H1 (cell line): ENCODE results near the gene NMUR1. TPM values are rescaled to one million over a fixed set of nuclear protein-coding genes. Genes with fewer than 3 reads are reported as not detected.

Experiments used
- CTCF ChIA-PET: fragments of 300-600 bp; sonication (Branson Sonifier 250); formaldehyde crosslinking; loops from one replicate; lab custom pipeline; 2021; ENCODE audit not compliant: partially characterized antibody; lab: Charles Lee
- POLR2A ChIA-PET: fragments of 300-600 bp; sonication (Branson Sonifier 250); formaldehyde crosslinking; loops from one replicate; lab custom pipeline; 2021; ENCODE audit warnings: inconsistent platforms; ENCODE audit not compliant: partially characterized antibody; lab: Charles Lee
- DNase-seq, 2 experiments: peaks; one replicate each; pipeline versions ENCODE4 v3.0.0 to v3.0.0-alpha.2; 2010 to 2022; ENCODE audit warnings: low spot score in 2 of 2, low read depth in 1 of 2, mixed read lengths in 1 of 2
- FAIRE-seq: peaks from 2 replicates; lab custom pipeline; 2011; peaks lifted over from hg19 to GRCh38; lab: Jason Lieb, UNC
- H2AFZ ChIP-seq: 2 replicates; pipeline ENCODE4 v1.8.1; 2012; ENCODE audit warnings: low read length, inconsistent platforms
- H2AK5ac ChIP-seq: 2 replicates; pipeline ENCODE4 v1.6.1; 2013; ENCODE audit warnings: low read depth, low read length
- H2BK120ac ChIP-seq: replicated peaks from 2 replicates; pipeline ENCODE3; 2013; ENCODE audit warnings: low read depth, low read length, inconsistent platforms
- H2BK12ac ChIP-seq: 2 replicates; pipeline ENCODE4 v1.6.1; 2013; ENCODE audit warnings: low read depth, low read length
- H2BK15ac ChIP-seq: 2 replicates; pipeline ENCODE4 v1.6.1; 2013; ENCODE audit warnings: low read length
- H2BK20ac ChIP-seq: 2 replicates; pipeline ENCODE4 v1.6.1; 2013; ENCODE audit warnings: low read length
- H2BK5ac ChIP-seq: 2 replicates; pipeline ENCODE4 v1.6.1; 2013; ENCODE audit warnings: low read depth, low read length
- H3K14ac ChIP-seq: 2 replicates; pipeline ENCODE4 v1.6.1; 2013; ENCODE audit warnings: inconsistent platforms; ENCODE audit not compliant: insufficient read length
- H3K18ac ChIP-seq: 2 replicates; pipeline ENCODE4 v1.6.1; 2013; ENCODE audit warnings: low read length; ENCODE audit errors: extremely low read depth
- H3K23ac ChIP-seq: 2 replicates; pipeline ENCODE4 v1.6.1; 2013; ENCODE audit warnings: inconsistent platforms; ENCODE audit not compliant: insufficient read length
- H3K23me2 ChIP-seq: 2 replicates; pipeline ENCODE4 v1.6.1; 2013; ENCODE audit warnings: low read depth, low read length
- H3K27ac ChIP-seq: 2 replicates; pipeline ENCODE4 v1.6.1; 2011; ENCODE audit warnings: low read depth, low read length, inconsistent platforms
- H3K27me3 ChIP-seq, 4 experiments: replicated peaks in 1 of 4; 1 replicate in 1 of 4; 2 replicates in 3 of 4; pipeline versions ENCODE4 v1.6.1 to v1.8.1; 2011 to 2013; ENCODE audit warnings: low read length in 3 of 4, mild to moderate bottlenecking in 3 of 4, inconsistent platforms in 2 of 4, mixed read lengths in 2 of 4, moderate library complexity in 1 of 4; ENCODE audit not compliant: control insufficient read depth in 3 of 4, insufficient read depth in 3 of 4; ENCODE audit errors: extremely low read depth in 1 of 4
- H3K36me3 ChIP-seq, 4 experiments: 2 replicates each; pipeline versions ENCODE4 v1.6.1 to v1.8.1; 2011 to 2013; ENCODE audit warnings: mild to moderate bottlenecking in 4 of 4, low read length in 3 of 4, moderate library complexity in 2 of 4, control low read depth in 1 of 4, inconsistent platforms in 1 of 4; ENCODE audit not compliant: insufficient read depth in 4 of 4, control insufficient read depth in 2 of 4
- H3K4ac ChIP-seq: replicated peaks from 2 replicates; pipeline ENCODE3; 2013; ENCODE audit warnings: low read length, low read depth, mixed read lengths, inconsistent platforms; ENCODE audit not compliant: insufficient read length
- H3K4me1 ChIP-seq, 4 experiments: replicated peaks in 1 of 4; 1 replicate in 1 of 4; 2 replicates in 3 of 4; pipeline versions ENCODE4 v1.6.1 to v1.8.1; 2011 to 2013; ENCODE audit warnings: low read length in 3 of 4, inconsistent platforms in 2 of 4, mixed read lengths in 1 of 4; ENCODE audit not compliant: insufficient read depth in 4 of 4, control insufficient read depth in 3 of 4
- H3K4me2 ChIP-seq, 2 experiments: 2 replicates each; pipeline versions ENCODE4 v1.6.1 to v1.8.1; 2011 to 2013; ENCODE audit warnings: low read depth in 2 of 2, low read length in 2 of 2, control low read depth in 1 of 2, inconsistent platforms in 1 of 2, mild to moderate bottlenecking in 1 of 2; ENCODE audit not compliant: insufficient read depth in 1 of 2
- H3K4me3 ChIP-seq, 4 experiments: fragments of 200-600, 300-600 bp in 1 of 4; sonication (generic), shearing (Covaris generic), sonication (Bioruptor Twin) in 1 of 4; 2 replicates each; pipeline versions ENCODE4 v1.5.1 to v1.8.1; 2011 to 2016; ENCODE audit warnings: low read length in 4 of 4, low read depth in 3 of 4, control low read depth in 2 of 4, inconsistent platforms in 2 of 4, mild to moderate bottlenecking in 2 of 4, mixed read lengths in 1 of 4, moderate library complexity in 1 of 4; ENCODE audit not compliant: insufficient read depth in 2 of 4; ENCODE audit errors: extremely low read depth in 1 of 4
- H3K56ac ChIP-seq: replicated peaks from 2 replicates; pipeline ENCODE3; 2013; ENCODE audit warnings: low read depth, mild to moderate bottlenecking, mixed read lengths, low read length, inconsistent platforms; ENCODE audit not compliant: insufficient read length
- H3K79me1 ChIP-seq: 2 replicates; pipeline ENCODE4 v1.6.1; 2013; ENCODE audit warnings: low read depth, low read length, control low read depth
- H3K79me2 ChIP-seq, 2 experiments: 2 replicates each; pipeline versions ENCODE4 v1.6.1 to v1.8.1; 2012 to 2013; ENCODE audit warnings: low read length in 2 of 2, mild to moderate bottlenecking in 2 of 2, inconsistent platforms in 1 of 2; ENCODE audit not compliant: insufficient read depth in 2 of 2, control insufficient read depth in 1 of 2
- H3K9ac ChIP-seq, 4 experiments: replicated peaks in 1 of 4; 1 replicate in 1 of 4; 2 replicates in 3 of 4; pipeline versions ENCODE4 v1.6.1 to v1.8.1; 2011 to 2013; ENCODE audit warnings: low read depth in 3 of 4, low read length in 3 of 4, control low read depth in 2 of 4, mild to moderate bottlenecking in 2 of 4, moderate library complexity in 2 of 4, inconsistent platforms in 1 of 4; ENCODE audit errors: extremely low read depth in 1 of 4
- H3K9me3 ChIP-seq, 2 experiments: 2 replicates each; pipeline versions ENCODE4 v1.6.1 to v1.8.1; 2012 to 2013; ENCODE audit warnings: mild to moderate bottlenecking in 2 of 2, moderate library complexity in 2 of 2, control low read depth in 1 of 2, inconsistent platforms in 1 of 2, low read depth in 1 of 2, low read length in 1 of 2, mixed read lengths in 1 of 2; ENCODE audit not compliant: insufficient read depth in 2 of 2
- H4K20me1 ChIP-seq, 2 experiments: replicated peaks in 1 of 2; 2 replicates each; pipeline versions ENCODE3 to v1.8.1; 2011 to 2013; ENCODE audit warnings: inconsistent platforms in 2 of 2, low read length in 2 of 2, mild to moderate bottlenecking in 1 of 2; ENCODE audit not compliant: insufficient read depth in 2 of 2, control insufficient read depth in 1 of 2
- H4K5ac ChIP-seq: 2 replicates; pipeline ENCODE4 v1.6.1; 2013; ENCODE audit warnings: low read length, low read depth, mixed read lengths, inconsistent platforms; ENCODE audit not compliant: insufficient read length
- H4K8ac ChIP-seq: 2 replicates; pipeline ENCODE4 v1.8.0; 2013; ENCODE audit warnings: mild to moderate bottlenecking, moderate library complexity, low read length, inconsistent platforms; ENCODE audit not compliant: insufficient read depth; ENCODE audit errors: extremely low read depth
- H4K91ac ChIP-seq: replicated peaks from 2 replicates; pipeline ENCODE3; 2013; ENCODE audit warnings: low read length, mixed read lengths, inconsistent platforms; ENCODE audit not compliant: insufficient read length
- CEBPB ChIP-seq: IDR thresholded peaks from 2 replicates; pipeline ENCODE4 v1.6.1; 2012; ENCODE audit warnings: low read depth, low read length
- CHD2 ChIP-seq: IDR thresholded peaks from 2 replicates; pipeline ENCODE4 v1.6.1; 2012; ENCODE audit warnings: low read length, improper control_type of control experiment
- CREB1 ChIP-seq: IDR thresholded peaks from 2 replicates; pipeline ENCODE4 v1.6.1; 2012; ENCODE audit warnings: inconsistent platforms
- EGR1 ChIP-seq: IDR thresholded peaks from 2 replicates; pipeline ENCODE4 v1.6.1; 2011; ENCODE audit warnings: low read depth, low read length, borderline replicate concordance
- GTF2F1 ChIP-seq: IDR thresholded peaks from 2 replicates; pipeline ENCODE4 v1.6.1; 2012; ENCODE audit warnings: low read depth, low read length, improper control_type of control experiment, borderline replicate concordance
- KDM1A ChIP-seq: fragments of 200-600, 300-600 bp; sonication (generic); IDR thresholded peaks from 2 replicates; pipeline ENCODE4 v1.7.1; 2016; ENCODE audit warnings: mild to moderate bottlenecking, low read length, borderline replicate concordance
- KDM4A ChIP-seq: IDR thresholded peaks from one replicate; pipeline ENCODE4 v1.7.1; 2012; ENCODE audit warnings: low read depth, mild to moderate bottlenecking, moderate library complexity, low read length, inconsistent platforms; ENCODE audit not compliant: severe bottlenecking
- KDM5A ChIP-seq: fragments of 200-600 bp; IDR thresholded peaks from 2 replicates; pipeline ENCODE4 v1.7.1; 2012; ENCODE audit warnings: mild to moderate bottlenecking, low read length, inconsistent platforms, mixed read lengths
- SUZ12 ChIP-seq: fragments of 200-600 bp; sonication (generic); IDR thresholded peaks from 2 replicates; pipeline ENCODE4 v1.6.1; 2012; ENCODE audit warnings: mild to moderate bottlenecking, inconsistent platforms, low read length, moderate library complexity, mixed read lengths
- TCF12 ChIP-seq: IDR thresholded peaks from 2 replicates; pipeline ENCODE4 v1.6.1; 2011; ENCODE audit warnings: low read depth, mild to moderate bottlenecking, low read length
- WGBS, 2 experiments: shearing (Covaris generic) in 1 of 2; methylation state at CpG; one replicate each; pipeline versions ENCODE4 v1.1.6 to v1.1.7; 2013 to 2015; ENCODE audit warnings: low lambda C conversion rate in 2 of 2, mixed read lengths in 2 of 2, inconsistent platforms in 1 of 2, low coverage in 1 of 2, missing lambda C conversion rate in 1 of 2; ENCODE audit not compliant: insufficient replicate concordance in 2 of 2, insufficient coverage in 1 of 2, insufficient read length in 1 of 2; ENCODE audit errors: extremely low coverage in 1 of 2, missing lambda C conversion rate in 1 of 2; 5-methylcytosine and 5-hydroxymethylcytosine counted together
- polyA plus RNA-seq, 7 experiments: library from polyadenylated mRNA; depleted of rRNA in 3 of 7; stranded (reverse) in 5 of 7; unstranded in 2 of 7; fragments of >200 nt in 5 of 7; fragments of 200-250 nt in 2 of 7; gene quantifications; 1 replicate in 5 of 7; 2 replicates in 1 of 7; 4 replicates in 1 of 7; pipeline versions ENCODE4 v1.2.1 to v1.2.3, GENCODE V29; 2011 to 2013; ENCODE audit warnings: missing spikeins in 2 of 7, mixed read lengths in 2 of 7
- total RNA-seq: library from RNA; stranded (reverse); fragmentation: NEBNext Ultra II Directional; extraction: Animal tissue kit (Norgen Biotek cat#: 25700); gene quantifications from 2 replicates; pipeline ENCODE4 v1.2.1, GENCODE V29; 2021

The NMUR1 gene
- total and polyA plus RNA-seq, 2 of the 8 experiments (the other 6 are each of a cell fraction or from before 2014, with no cell fraction given), result 0.56 to 1.5 TPM

GRCh38 chr2:231554748-231555545 is 24.7 kb upstream of the NMUR1 start:
- Histone ChIP-seq H3K23me2 (no peaks in the 10 kb centered on the region), H2BK20ac (no peak overlapping the region), H3K4me1 (no peaks in the 10 kb centered on the region; a peak in 1 of 7 replicates), H2BK12ac (no peak overlapping the region), H3K56ac (no peak overlapping the region), H4K20me1 (no peaks in the 10 kb centered on the region), H4K8ac (peak overlapping the region; percentile 18; the same call in 1 of the 2 replicates), H4K91ac (no peak overlapping the region), H3K27me3 (no peaks in the 10 kb centered on the region; a peak in 1 of 7 replicates), H3K4me2 (no peak overlapping the region), H2BK5ac (no peak overlapping the region), H3K14ac (no peak overlapping the region), H2BK120ac (no peak overlapping the region), H3K9me3 (peaks cover 0 to 11% of the 10 kb centered on the region in 2 experiments; a peak in 2 of 4 replicates), H3K4me3 (no peak overlapping the region), H3K79me2 (no peaks in the 10 kb centered on the region), H3K27ac (no peak overlapping the region), H3K79me1 (no peaks in the 10 kb centered on the region), H2AFZ (no peak overlapping the region), H2BK15ac (0 out of 2 replicates have a peak overlapping the region, but pooled peaks have one; percentile 16), H3K36me3 (no peaks in the 10 kb centered on the region), H3K23ac (no peak overlapping the region), H3K18ac (no peak overlapping the region; the same call in 1 of the 2 replicates), H2AK5ac (no peak overlapping the region), H4K5ac (no peak overlapping the region), H3K4ac (no peak overlapping the region), H3K9ac (no peak overlapping the region)
- ChIA-PET CTCF (interaction anchor here (0.7 to 7.2 kb wide), 9 partner anchors 8 to 118 kb away, joined by 3 to 49 read pairs (median 6); partner anchors contain the start of gene NMUR1), POLR2A (interaction anchor here (0.8 to 1.5 kb wide), 3 partner anchors 19 to 50 kb away, joined by 3 to 5 read pairs (median 3); no protein-coding TSS in a partner anchor)
- DNase-seq (no peak), FAIRE-seq (no peak)
- TF ChIP-seq KDM4A (no peak), CHD2 (no peak), TCF12 (no peak), CREB1 (no peak), SUZ12 (no peak), KDM1A (no peak), KDM5A (no peak), GTF2F1 (no peak), CEBPB (no peak), EGR1 (no peak)
- WGBS, 2 experiments, result 89% methylated on average over 14 of the region's 14 CpGs; no CpG with 5 or more reads in 1 of the 2 experiments
